SK-N-SH treated with all-trans-retinoic acid at 6 μM for 48 hours (cell line): Measurements from ENCODE around the gene HEXIM2.
"Not testable (repeated sequence)": the region's sequence is repeated elsewhere in the genome, so short reads cannot be mapped to it uniquely, and the experiment has no call there.

Source experiments
- ATAC-seq: fragments of 200-7000 bp; cut with Tn5 transposase; 3 replicates; pipeline ENCODE4 v1.9.1; 2020; ENCODE audit warnings: mild to moderate bottlenecking, moderate library complexity
- ARNTL ChIP-seq: fragments of 450-650 bp; formaldehyde crosslinking; IDR thresholded peaks from 2 replicates; pipeline ENCODE4 v1.5.0; 2020; ENCODE audit warnings: low read depth, mild to moderate bottlenecking, moderate library complexity, borderline replicate concordance
- BACH2 ChIP-seq: fragments of 250-450 bp; sonication (Bioruptor Pico); IDR thresholded peaks from 2 replicates; pipeline ENCODE4 v1.9.0; 2021; ENCODE audit warnings: mild to moderate bottlenecking, borderline replicate concordance
- CSDC2 ChIP-seq: fragments of 250-450 bp; sonication (Bioruptor Pico); IDR thresholded peaks from 2 replicates; pipeline ENCODE4 v1.5.0; 2020; ENCODE audit warnings: mild to moderate bottlenecking, moderate library complexity
- ESRRG ChIP-seq: fragments of 250-450 bp; sonication (Bioruptor Pico); IDR thresholded peaks from 2 replicates; pipeline ENCODE4 v1.6.1; 2021; ENCODE audit warnings: mild to moderate bottlenecking
- GLIS3 ChIP-seq: fragments of 250-450 bp; sonication (Bioruptor Pico); IDR thresholded peaks from 2 replicates; pipeline ENCODE4 v1.5.0; 2020; ENCODE audit warnings: mild to moderate bottlenecking, moderate library complexity
- ISL1 ChIP-seq: fragments of 250-450 bp; sonication (Bioruptor Pico); IDR thresholded peaks from 2 replicates; pipeline ENCODE4 v2.1.2; 2022; ENCODE audit warnings: mild to moderate bottlenecking, moderate library complexity
- OSR1 ChIP-seq: fragments of 250-450 bp; sonication (Bioruptor Pico); IDR thresholded peaks from 2 replicates; pipeline ENCODE4 v1.8.0; 2022; ENCODE audit warnings: moderate library complexity, mild to moderate bottlenecking, inconsistent platforms
- PPARA ChIP-seq: fragments of 250-450 bp; sonication (Bioruptor Pico); IDR thresholded peaks from 2 replicates; pipeline ENCODE4 v1.5.0; 2020; ENCODE audit warnings: mild to moderate bottlenecking, borderline replicate concordance
- RARB ChIP-seq: fragments of 250-450 bp; sonication (Bioruptor Pico); IDR thresholded peaks from 2 replicates; pipeline ENCODE4 v1.8.0; 2021; ENCODE audit warnings: mild to moderate bottlenecking, moderate library complexity
- SNAI2 ChIP-seq: fragments of 250-450 bp; sonication (Bioruptor Pico); IDR thresholded peaks from 2 replicates; pipeline ENCODE4 v1.5.0; 2020; ENCODE audit warnings: mild to moderate bottlenecking, moderate library complexity
- TCF4 ChIP-seq: fragments of 250-450 bp; sonication (Bioruptor Pico); IDR thresholded peaks from 2 replicates; pipeline ENCODE4 v1.8.0; 2021; ENCODE audit warnings: mild to moderate bottlenecking, moderate library complexity, borderline replicate concordance
- TOX ChIP-seq: fragments of 250-450 bp; sonication (Bioruptor Pico); IDR thresholded peaks from 2 replicates; pipeline ENCODE4 v1.8.0; 2021; ENCODE audit warnings: mild to moderate bottlenecking, moderate library complexity, borderline replicate concordance
- ZC3H10 ChIP-seq: fragments of 250-450 bp; sonication (Bioruptor Pico); IDR thresholded peaks from 2 replicates; pipeline ENCODE4 v1.5.1; 2021; ENCODE audit warnings: mild to moderate bottlenecking, moderate library complexity
- ZFP3 ChIP-seq: fragments of 250-450 bp; sonication (Bioruptor Pico); IDR thresholded peaks from 2 replicates; pipeline ENCODE4 v1.5.0; 2020; ENCODE audit warnings: mild to moderate bottlenecking, moderate library complexity
- ZFP30 ChIP-seq: fragments of 450-650 bp; formaldehyde crosslinking; IDR thresholded peaks from 2 replicates; pipeline ENCODE4 v1.5.0; 2022; ENCODE audit warnings: mild to moderate bottlenecking, moderate library complexity
- ZNF565 ChIP-seq: fragments of 450-650 bp; formaldehyde crosslinking; conservative IDR thresholded peaks from 2 replicates; pipeline ENCODE4 v1.5.0; 2020; ENCODE audit warnings: low read depth, mild to moderate bottlenecking, moderate library complexity
- ZNF70 ChIP-seq: fragments of 450-650 bp; formaldehyde crosslinking; IDR thresholded peaks from 2 replicates; pipeline ENCODE4 v1.5.0; 2020; ENCODE audit warnings: mild to moderate bottlenecking, moderate library complexity
- ZNF8 ChIP-seq: fragments of 450-650 bp; formaldehyde crosslinking; IDR thresholded peaks from 2 replicates; pipeline ENCODE4 v1.5.0; 2020; ENCODE audit warnings: mild to moderate bottlenecking, moderate library complexity
- TF ChIP-seq, protein P1 (sequence below): fragments of 250-450 bp; sonication (Bioruptor Pico); IDR thresholded peaks from 2 replicates; pipeline ENCODE4 v1.5.1; 2020; ENCODE audit warnings: low read depth, mild to moderate bottlenecking, moderate library complexity
- TF ChIP-seq, protein P2 (sequence below): fragments of 250-450 bp; sonication (Bioruptor Pico); IDR thresholded peaks from 2 replicates; pipeline ENCODE4 v1.8.0; 2021; ENCODE audit warnings: low read depth, mild to moderate bottlenecking, moderate library complexity, borderline replicate concordance
- TF ChIP-seq, protein P3 (sequence below): fragments of 250-450 bp; sonication (Bioruptor Pico); IDR thresholded peaks from 2 replicates; pipeline ENCODE4 v1.5.1; 2021; ENCODE audit warnings: mild to moderate bottlenecking, moderate library complexity
- TF ChIP-seq, protein P4 (sequence below): fragments of 250-450 bp; sonication (Bioruptor Pico); IDR thresholded peaks from 2 replicates; pipeline ENCODE4 v1.8.0; 2020; ENCODE audit warnings: mild to moderate bottlenecking, moderate library complexity, borderline replicate concordance
- TF ChIP-seq, protein P5 (sequence below): fragments of 250-450 bp; sonication (Bioruptor Pico); IDR thresholded peaks from 2 replicates; pipeline ENCODE4 v1.5.0; 2020; ENCODE audit warnings: mild to moderate bottlenecking, moderate library complexity

Gene HEXIM2

DNA sequence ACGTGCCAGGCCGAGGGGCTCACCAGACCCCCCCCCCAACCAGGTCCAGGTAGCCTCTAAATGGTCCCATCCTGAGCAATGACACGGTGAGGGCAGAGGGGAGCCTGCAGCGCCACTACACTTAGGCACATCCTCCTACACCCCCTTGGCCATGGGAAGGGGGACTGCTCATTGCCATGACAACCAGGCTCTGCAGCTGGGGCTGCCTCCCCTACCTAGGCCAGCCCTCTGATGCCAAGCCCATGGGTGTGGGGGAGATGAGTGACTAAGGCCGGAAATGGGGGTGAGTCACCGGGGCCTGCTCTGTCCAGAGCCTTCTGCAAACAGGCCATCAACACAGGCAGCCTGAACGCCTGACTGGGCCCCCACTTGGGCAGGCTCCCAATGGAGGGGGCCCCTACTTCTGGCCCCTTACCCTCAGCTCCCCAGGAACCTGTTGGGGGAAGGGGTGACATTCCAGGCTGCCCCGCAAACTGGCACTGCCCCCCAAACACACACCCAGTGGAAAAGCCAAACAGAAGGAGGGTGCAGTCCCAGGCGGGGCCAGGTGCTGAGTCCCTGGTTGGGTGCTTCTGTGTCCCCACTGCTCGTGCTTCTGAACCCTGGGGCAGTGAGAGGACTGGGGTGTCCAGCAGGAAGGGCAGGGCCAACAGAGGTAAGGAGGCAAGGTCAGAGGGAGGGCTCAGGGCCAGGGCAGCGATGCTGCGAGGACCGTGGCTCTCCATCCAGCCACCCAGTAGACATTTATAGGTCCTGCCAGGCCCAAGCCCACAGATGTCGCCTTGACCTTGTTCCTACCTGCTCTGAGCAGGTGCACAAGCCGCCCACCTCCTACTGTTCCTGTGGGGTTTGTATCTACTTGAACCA lies 37.5 kb upstream of the HEXIM2 start:
- peak; percentile 93 for ATAC-seq
- TF ChIP-seq ZFP30 (CRISPR knock-in tag) (no peak), ZNF8 (no peak), OSR1 (CRISPR knock-in tag) (no peak), CSDC2 (CRISPR knock-in tag) (peak; percentile 74; the same call in 1 of the 2 replicates), ISL1 (CRISPR knock-in tag) (no peak), ARNTL (CRISPR knock-in tag) (no peak), RARB (no peak), ZNF565 (CRISPR knock-in tag) (no peak), ZNF70 (CRISPR knock-in tag) (no peak), PPARA (no peak), BACH2 (CRISPR knock-in tag) (no peak), ZFP3 (0 out of 2 replicates have a peak, but pooled peaks have one; percentile 45), SNAI2 (CRISPR knock-in tag) (no peak), ZC3H10 (CRISPR knock-in tag) (no peak), TOX (no peak), ESRRG (CRISPR knock-in tag) (no peak), GLIS3 (CRISPR knock-in tag) (no peak), TCF4 (no peak)
- TF ChIP-seq, protein P1, sequence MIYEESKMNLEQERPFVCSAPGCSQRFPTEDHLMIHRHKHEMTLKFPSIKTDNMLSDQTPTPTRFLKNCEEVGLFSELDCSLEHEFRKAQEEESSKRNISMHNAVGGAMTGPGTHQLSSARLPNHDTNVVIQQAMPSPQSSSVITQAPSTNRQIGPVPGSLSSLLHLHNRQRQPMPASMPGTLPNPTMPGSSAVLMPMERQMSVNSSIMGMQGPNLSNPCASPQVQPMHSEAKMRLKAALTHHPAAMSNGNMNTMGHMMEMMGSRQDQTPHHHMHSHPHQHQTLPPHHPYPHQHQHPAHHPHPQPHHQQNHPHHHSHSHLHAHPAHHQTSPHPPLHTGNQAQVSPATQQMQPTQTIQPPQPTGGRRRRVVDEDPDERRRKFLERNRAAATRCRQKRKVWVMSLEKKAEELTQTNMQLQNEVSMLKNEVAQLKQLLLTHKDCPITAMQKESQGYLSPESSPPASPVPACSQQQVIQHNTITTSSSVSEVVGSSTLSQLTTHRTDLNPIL (CRISPR knock-in tag), result no peak
- TF ChIP-seq, protein P2, sequence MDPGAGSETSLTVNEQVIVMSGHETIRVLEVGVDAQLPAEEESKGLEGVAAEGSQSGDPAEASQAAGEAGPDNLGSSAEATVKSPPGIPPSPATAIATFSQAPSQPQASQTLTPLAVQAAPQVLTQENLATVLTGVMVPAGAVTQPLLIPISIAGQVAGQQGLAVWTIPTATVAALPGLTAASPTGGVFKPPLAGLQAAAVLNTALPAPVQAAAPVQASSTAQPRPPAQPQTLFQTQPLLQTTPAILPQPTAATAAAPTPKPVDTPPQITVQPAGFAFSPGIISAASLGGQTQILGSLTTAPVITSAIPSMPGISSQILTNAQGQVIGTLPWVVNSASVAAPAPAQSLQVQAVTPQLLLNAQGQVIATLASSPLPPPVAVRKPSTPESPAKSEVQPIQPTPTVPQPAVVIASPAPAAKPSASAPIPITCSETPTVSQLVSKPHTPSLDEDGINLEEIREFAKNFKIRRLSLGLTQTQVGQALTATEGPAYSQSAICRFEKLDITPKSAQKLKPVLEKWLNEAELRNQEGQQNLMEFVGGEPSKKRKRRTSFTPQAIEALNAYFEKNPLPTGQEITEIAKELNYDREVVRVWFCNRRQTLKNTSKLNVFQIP, result 0 out of 2 replicates have a peak, but pooled peaks have one; percentile 39
- TF ChIP-seq, protein P3, sequence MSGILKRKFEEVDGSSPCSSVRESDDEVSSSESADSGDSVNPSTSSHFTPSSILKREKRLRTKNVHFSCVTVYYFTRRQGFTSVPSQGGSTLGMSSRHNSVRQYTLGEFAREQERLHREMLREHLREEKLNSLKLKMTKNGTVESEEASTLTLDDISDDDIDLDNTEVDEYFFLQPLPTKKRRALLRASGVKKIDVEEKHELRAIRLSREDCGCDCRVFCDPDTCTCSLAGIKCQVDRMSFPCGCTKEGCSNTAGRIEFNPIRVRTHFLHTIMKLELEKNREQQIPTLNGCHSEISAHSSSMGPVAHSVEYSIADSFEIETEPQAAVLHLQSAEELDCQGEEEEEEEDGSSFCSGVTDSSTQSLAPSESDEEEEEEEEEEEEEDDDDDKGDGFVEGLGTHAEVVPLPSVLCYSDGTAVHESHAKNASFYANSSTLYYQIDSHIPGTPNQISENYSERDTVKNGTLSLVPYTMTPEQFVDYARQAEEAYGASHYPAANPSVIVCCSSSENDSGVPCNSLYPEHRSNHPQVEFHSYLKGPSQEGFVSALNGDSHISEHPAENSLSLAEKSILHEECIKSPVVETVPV (CRISPR knock-in tag), result no peak
- TF ChIP-seq, protein P4, sequence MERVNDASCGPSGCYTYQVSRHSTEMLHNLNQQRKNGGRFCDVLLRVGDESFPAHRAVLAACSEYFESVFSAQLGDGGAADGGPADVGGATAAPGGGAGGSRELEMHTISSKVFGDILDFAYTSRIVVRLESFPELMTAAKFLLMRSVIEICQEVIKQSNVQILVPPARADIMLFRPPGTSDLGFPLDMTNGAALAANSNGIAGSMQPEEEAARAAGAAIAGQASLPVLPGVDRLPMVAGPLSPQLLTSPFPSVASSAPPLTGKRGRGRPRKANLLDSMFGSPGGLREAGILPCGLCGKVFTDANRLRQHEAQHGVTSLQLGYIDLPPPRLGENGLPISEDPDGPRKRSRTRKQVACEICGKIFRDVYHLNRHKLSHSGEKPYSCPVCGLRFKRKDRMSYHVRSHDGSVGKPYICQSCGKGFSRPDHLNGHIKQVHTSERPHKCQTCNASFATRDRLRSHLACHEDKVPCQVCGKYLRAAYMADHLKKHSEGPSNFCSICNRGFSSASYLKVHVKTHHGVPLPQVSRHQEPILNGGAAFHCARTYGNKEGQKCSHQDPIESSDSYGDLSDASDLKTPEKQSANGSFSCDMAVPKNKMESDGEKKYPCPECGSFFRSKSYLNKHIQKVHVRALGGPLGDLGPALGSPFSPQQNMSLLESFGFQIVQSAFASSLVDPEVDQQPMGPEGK, result peak; percentile 93
- TF ChIP-seq, protein P5, sequence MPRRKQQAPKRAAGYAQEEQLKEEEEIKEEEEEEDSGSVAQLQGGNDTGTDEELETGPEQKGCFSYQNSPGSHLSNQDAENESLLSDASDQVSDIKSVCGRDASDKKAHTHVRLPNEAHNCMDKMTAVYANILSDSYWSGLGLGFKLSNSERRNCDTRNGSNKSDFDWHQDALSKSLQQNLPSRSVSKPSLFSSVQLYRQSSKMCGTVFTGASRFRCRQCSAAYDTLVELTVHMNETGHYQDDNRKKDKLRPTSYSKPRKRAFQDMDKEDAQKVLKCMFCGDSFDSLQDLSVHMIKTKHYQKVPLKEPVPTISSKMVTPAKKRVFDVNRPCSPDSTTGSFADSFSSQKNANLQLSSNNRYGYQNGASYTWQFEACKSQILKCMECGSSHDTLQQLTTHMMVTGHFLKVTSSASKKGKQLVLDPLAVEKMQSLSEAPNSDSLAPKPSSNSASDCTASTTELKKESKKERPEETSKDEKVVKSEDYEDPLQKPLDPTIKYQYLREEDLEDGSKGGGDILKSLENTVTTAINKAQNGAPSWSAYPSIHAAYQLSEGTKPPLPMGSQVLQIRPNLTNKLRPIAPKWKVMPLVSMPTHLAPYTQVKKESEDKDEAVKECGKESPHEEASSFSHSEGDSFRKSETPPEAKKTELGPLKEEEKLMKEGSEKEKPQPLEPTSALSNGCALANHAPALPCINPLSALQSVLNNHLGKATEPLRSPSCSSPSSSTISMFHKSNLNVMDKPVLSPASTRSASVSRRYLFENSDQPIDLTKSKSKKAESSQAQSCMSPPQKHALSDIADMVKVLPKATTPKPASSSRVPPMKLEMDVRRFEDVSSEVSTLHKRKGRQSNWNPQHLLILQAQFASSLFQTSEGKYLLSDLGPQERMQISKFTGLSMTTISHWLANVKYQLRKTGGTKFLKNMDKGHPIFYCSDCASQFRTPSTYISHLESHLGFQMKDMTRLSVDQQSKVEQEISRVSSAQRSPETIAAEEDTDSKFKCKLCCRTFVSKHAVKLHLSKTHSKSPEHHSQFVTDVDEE (CRISPR knock-in tag), result 0 out of 2 replicates have a peak, but pooled peaks have one; percentile 37

DNA sequence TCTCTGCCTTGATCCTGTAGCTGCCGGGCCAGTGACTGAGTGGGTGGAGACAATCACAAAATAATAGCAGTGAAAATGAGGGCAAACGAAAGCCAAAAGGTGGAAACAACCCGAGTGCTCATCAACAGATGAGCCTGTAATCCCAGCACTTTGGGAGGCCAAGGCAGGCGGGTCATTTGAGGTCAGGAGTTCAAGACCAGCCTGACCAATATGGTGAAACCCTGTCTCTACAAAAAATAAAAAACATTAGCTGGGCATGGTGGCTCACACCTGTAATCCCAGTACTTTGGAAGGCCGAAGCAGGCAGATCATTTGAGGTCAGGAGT lies 36.9 kb upstream of the HEXIM2 start:
- ATAC-seq, result not testable (repeated sequence)

DNA sequence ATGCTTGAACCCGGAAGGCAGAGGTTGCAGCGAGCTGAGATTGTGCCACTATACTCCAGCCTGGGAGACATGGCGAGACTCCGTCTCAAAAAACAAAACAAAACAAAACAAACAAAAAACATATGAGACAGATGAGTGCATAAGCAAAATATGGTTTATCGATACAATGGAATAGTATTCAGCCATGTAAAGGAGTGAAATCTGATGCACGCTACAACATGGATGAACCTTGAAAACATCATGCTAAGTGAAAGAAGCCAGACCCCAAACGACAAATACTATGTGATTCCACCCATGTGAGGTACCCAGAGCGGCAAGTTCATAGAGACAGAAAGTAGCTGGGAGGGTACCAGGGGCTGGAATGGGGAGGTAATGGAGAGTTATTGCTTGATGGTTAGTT lies 36.2 kb upstream of the HEXIM2 start:
- ATAC-seq, result no peak
- TF ChIP-seq, protein P2, result no peak
- TF ChIP-seq, protein P4, result no peak
- TF ChIP-seq ZNF8 (no peak), SNAI2 (CRISPR knock-in tag) (no peak), ZFP30 (CRISPR knock-in tag) (no peak), BACH2 (CRISPR knock-in tag) (no peak), GLIS3 (CRISPR knock-in tag) (no peak), ZNF70 (CRISPR knock-in tag) (no peak), TCF4 (no peak), ESRRG (CRISPR knock-in tag) (no peak), ZFP3 (no peak), RARB (no peak), ZC3H10 (CRISPR knock-in tag) (no peak), OSR1 (CRISPR knock-in tag) (no peak), ARNTL (CRISPR knock-in tag) (no peak)
